OCI-LY3 (cell line): ENCODE measurements around the gene PILRB.
A peak's percentile ranks its signal among the peaks of the same experiment; 100 is the strongest.
"Not testable (repeated sequence)": the region's sequence is repeated elsewhere in the genome, so short reads cannot be mapped to it uniquely, and the experiment has no call there.

ENCODE experiments used
- H2AFZ ChIP-seq: fragments of 200-600, 300-600 bp; shearing (Covaris generic); 2 replicates; pipeline ENCODE4 v1.6.0; 2014; ENCODE audit warnings: antibody characterized with exemption, low read depth, low read length
- H3K27ac ChIP-seq: fragments of 200-600, 300-600 bp; sonication (generic); 2 replicates; pipeline ENCODE4 v1.5.1; 2014; ENCODE audit warnings: mild to moderate bottlenecking, low read length, moderate library complexity, mixed read lengths
- H3K27me3 ChIP-seq: fragments of 200-600, 300-600 bp; sonication (generic); 2 replicates; pipeline ENCODE4 v1.6.1; 2014; ENCODE audit warnings: low read depth, low read length, mixed read lengths
- H3K36me3 ChIP-seq: fragments of 200-600, 300-600 bp; sonication (generic); replicated peaks from 2 replicates; pipeline ENCODE3; 2014; ENCODE audit warnings: low read depth, low read length, mixed read lengths
- H3K4me1 ChIP-seq: fragments of 300-600, 200-600 bp; sonication (generic); 2 replicates; pipeline ENCODE4 v1.6.1; 2014; ENCODE audit warnings: low read length, mixed read lengths
- H3K4me2 ChIP-seq: fragments of 200-600, 300-600 bp; sonication (generic); 2 replicates; pipeline ENCODE4 v1.6.1; 2014; ENCODE audit warnings: low read length, mixed read lengths
- H3K4me3 ChIP-seq: fragments of 300-600, 200-600 bp; sonication (generic); 2 replicates; pipeline ENCODE4 v1.5.1; 2014; ENCODE audit warnings: antibody characterized with exemption, mild to moderate bottlenecking, low read length, moderate library complexity
- H3K79me2 ChIP-seq: fragments of 300-600, 200-600 bp; shearing (Covaris generic); 2 replicates; pipeline ENCODE4 v1.6.1; 2014; ENCODE audit warnings: mild to moderate bottlenecking, low read length, mixed read lengths
- H3K9ac ChIP-seq: fragments of 300-600, 200-600 bp; shearing (Covaris generic); 2 replicates; pipeline ENCODE4 v1.6.0; 2014; ENCODE audit warnings: mild to moderate bottlenecking, low read length, moderate library complexity
- H3K9me3 ChIP-seq: fragments of 200-600, 300-600 bp; shearing (Covaris generic); 2 replicates; pipeline ENCODE4 v1.6.1; 2014; ENCODE audit warnings: low read length, mixed read lengths; ENCODE audit not compliant: insufficient read depth
- H4K20me1 ChIP-seq: fragments of 200-600, 300-600 bp; sonication (generic); 2 replicates; pipeline ENCODE4 v1.6.1; 2016; ENCODE audit warnings: low read length, mixed read lengths; ENCODE audit not compliant: insufficient read depth
- EZH2phosphoT487 ChIP-seq: fragments of 200-600 bp; shearing (Covaris generic); IDR thresholded peaks from 2 replicates; pipeline ENCODE4 v1.6.1; 2018; ENCODE audit warnings: antibody characterized with exemption, mixed run types, low read depth
- TF ChIP-seq, protein P1 (sequence below): fragments of 200-600, 300-600 bp; sonication (generic); IDR thresholded peaks from 2 replicates; pipeline ENCODE4 v1.5.1; 2014; ENCODE audit warnings: antibody characterized with exemption, low read length, low read depth

PILRB gene

GRCh38 chr7:100380196-100380595, 22.3 kb downstream of the PILRB start:
- Histone ChIP-seq H3K9ac (no peak overlapping the region), H3K4me1 (peaks cover 28% of the 10 kb centered on the region), H3K79me2 (no peaks in the 10 kb centered on the region), H3K27me3 (peaks cover under 1% of the 10 kb centered on the region; the same call in 1 of the 2 replicates), H4K20me1 (no peaks in the 10 kb centered on the region), H3K4me2 (no peak overlapping the region), H3K27ac (no peak overlapping the region), H3K36me3 (no peaks in the 10 kb centered on the region), H3K4me3 (no peak overlapping the region), H2AFZ (no peak overlapping the region), H3K9me3 (no peaks in the 10 kb centered on the region)
- TF ChIP-seq EZH2phosphoT487, result no peak
- TF ChIP-seq, protein P1, sequence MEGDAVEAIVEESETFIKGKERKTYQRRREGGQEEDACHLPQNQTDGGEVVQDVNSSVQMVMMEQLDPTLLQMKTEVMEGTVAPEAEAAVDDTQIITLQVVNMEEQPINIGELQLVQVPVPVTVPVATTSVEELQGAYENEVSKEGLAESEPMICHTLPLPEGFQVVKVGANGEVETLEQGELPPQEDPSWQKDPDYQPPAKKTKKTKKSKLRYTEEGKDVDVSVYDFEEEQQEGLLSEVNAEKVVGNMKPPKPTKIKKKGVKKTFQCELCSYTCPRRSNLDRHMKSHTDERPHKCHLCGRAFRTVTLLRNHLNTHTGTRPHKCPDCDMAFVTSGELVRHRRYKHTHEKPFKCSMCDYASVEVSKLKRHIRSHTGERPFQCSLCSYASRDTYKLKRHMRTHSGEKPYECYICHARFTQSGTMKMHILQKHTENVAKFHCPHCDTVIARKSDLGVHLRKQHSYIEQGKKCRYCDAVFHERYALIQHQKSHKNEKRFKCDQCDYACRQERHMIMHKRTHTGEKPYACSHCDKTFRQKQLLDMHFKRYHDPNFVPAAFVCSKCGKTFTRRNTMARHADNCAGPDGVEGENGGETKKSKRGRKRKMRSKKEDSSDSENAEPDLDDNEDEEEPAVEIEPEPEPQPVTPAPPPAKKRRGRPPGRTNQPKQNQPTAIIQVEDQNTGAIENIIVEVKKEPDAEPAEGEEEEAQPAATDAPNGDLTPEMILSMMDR, result no peak

GRCh38 chr7:100381531-100382233, 23.8 kb downstream of the PILRB start:
- not testable (repeated sequence) for H3K36me3 ChIP-seq, H3K4me3 ChIP-seq, H2AFZ ChIP-seq, H3K4me2 ChIP-seq, H3K27me3 ChIP-seq, H4K20me1 ChIP-seq, H3K79me2 ChIP-seq, H3K9ac ChIP-seq, H3K9me3 ChIP-seq, H3K27ac ChIP-seq
- H3K4me1 ChIP-seq, result peaks cover 24% of the 10 kb centered on the region

GRCh38 chr7:100382234-100382853, 24.4 kb downstream of the PILRB start:
- H3K4me3 ChIP-seq, H3K4me2 ChIP-seq, H4K20me1 ChIP-seq, H3K79me2 ChIP-seq, H3K27me3 ChIP-seq, H3K36me3 ChIP-seq, H3K27ac ChIP-seq, H3K9ac ChIP-seq, H2AFZ ChIP-seq, H3K9me3 ChIP-seq: not testable (repeated sequence)
- peaks cover 24% of the 10 kb centered on the region for H3K4me1 ChIP-seq

DNA sequence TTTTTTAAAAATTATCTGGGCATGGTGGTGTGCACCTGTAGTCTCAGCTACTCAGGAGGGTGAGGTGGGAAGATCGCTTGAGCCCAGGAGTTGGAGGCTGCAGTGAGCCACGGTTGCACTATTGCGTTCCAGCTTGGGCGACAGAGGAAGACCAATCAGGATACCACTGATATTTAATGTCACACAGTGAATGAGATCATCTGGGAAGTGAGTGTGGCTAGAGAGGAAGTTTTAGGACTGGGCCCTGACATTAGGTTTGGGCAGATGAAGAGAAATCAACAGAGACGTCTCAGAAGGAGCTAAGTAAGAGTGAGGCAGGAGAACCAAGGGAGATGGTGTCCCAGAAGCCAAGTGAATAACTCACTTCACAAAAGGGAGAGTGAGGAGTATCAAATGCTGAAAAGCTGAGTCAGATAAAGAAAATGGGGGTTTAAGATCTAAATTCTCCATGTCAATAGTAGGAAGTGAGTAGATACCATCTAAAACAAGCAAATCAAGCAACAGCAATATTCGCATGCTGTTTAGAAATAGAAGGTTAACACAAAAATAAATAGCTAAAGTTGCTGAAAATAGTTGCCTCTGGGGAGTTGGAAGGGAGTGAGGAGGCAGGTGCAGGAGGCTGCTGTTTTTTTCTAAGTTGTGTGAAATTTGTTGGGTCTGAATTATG, 26.8 kb downstream of the PILRB start:
- TF ChIP-seq, protein P1, result no peak
- TF ChIP-seq EZH2phosphoT487, result no peak
- H3K4me2 ChIP-seq, result peak overlapping the region; percentile 57
- H3K4me3 ChIP-seq, result peak overlapping the region; percentile 7; the same call in 1 of the 2 replicates
- no peaks in the 10 kb centered on the region for H3K9me3 ChIP-seq
- no peak overlapping the region for H2AFZ ChIP-seq
- H3K4me1 ChIP-seq, result peaks cover 25% of the 10 kb centered on the region
- H3K36me3 ChIP-seq, result no peaks in the 10 kb centered on the region
- H3K9ac ChIP-seq, result no peak overlapping the region
- H3K79me2 ChIP-seq, result no peaks in the 10 kb centered on the region
- H3K27me3 ChIP-seq, result peaks cover 20% of the 10 kb centered on the region
- no peak overlapping the region for H3K27ac ChIP-seq
- H4K20me1 ChIP-seq, result no peaks in the 10 kb centered on the region

DNA sequence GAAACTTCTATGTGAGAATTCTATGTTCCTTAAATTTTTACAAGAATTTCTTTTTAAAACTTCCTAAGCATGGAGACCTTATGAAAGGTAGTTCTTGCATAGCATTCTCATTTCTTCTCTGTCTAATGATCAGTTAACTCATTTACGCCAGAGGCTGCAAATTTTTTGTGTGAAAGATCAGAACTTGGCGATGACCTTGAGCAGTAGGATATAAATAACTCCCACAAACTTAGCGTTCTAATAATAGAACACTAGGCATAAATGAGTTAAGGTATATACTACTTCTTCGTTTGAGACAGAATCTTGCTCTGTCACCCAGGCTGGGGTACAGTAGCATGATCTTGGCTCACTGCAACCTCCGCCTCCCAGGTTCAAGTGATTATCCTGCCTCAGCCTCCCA, 29.0 kb downstream of the PILRB start:
- H3K36me3 ChIP-seq, result no peaks in the 10 kb centered on the region
- TF ChIP-seq, protein P1, result no peak
- no peak for TF ChIP-seq EZH2phosphoT487
- no peak overlapping the region for H3K4me2 ChIP-seq
- H3K27ac ChIP-seq, result no peak overlapping the region
- no peaks in the 10 kb centered on the region for H3K79me2 ChIP-seq
- H3K9me3 ChIP-seq, result no peaks in the 10 kb centered on the region
- H3K9ac ChIP-seq, result no peak overlapping the region
- H3K4me3 ChIP-seq, result no peak overlapping the region
- H3K27me3 ChIP-seq, result peaks cover 32% of the 10 kb centered on the region
- no peak overlapping the region for H2AFZ ChIP-seq
- H3K4me1 ChIP-seq, result peaks cover 18% of the 10 kb centered on the region
- H4K20me1 ChIP-seq, result no peaks in the 10 kb centered on the region
